DMS153 (cell line): ENCODE measurements around the gene FAM120A.

ENCODE experiments used
- DNase-seq: peaks from one replicate; lab custom pipeline; 2025; lab: John Stamatoyannopoulos, UW

The FAM120A gene

GRCh38 chr9:93557366-93558137 lies 106.1 kb downstream of the FAM120A start:
- no peak for DNase-seq

GRCh38 chr9:93558503-93558902 lies 107.0 kb downstream of the FAM120A start:
- DNase-seq, result no peak

GRCh38 chr9:93560991-93561390 lies 109.5 kb downstream of the FAM120A start:
- no peak for DNase-seq

GRCh38 chr9:93562157-93562556 lies 110.7 kb downstream of the FAM120A start:
- no peak for DNase-seq

GRCh38 chr9:93565089-93565488 lies 113.6 kb downstream of the FAM120A start:
- no peak for DNase-seq

- DNase-seq, result peak; percentile 92
Measured at GRCh38 chr9:93566408-93567270, 115.2 kb downstream of the FAM120A start.

- peak; percentile 16 for DNase-seq
Measured at GRCh38 chr9:93567271-93567959, 115.9 kb downstream of the FAM120A start.

- DNase-seq, result no peak
Measured at GRCh38 chr9:93568169-93568568, 116.7 kb downstream of the FAM120A start.

- DNase-seq, result no peak
Measured at GRCh38 chr9:93569621-93570174, 118.2 kb downstream of the FAM120A start.

- no peak for DNase-seq
Measured at GRCh38 chr9:93572221-93572620, 120.7 kb downstream of the FAM120A start.

- no peak for DNase-seq
Measured at GRCh38 chr9:93572636-93573515, 121.4 kb downstream of the FAM120A start.

GRCh38 chr9:93573516-93573828 lies 122.0 kb downstream of the FAM120A start:
- DNase-seq, result no peak

GRCh38 chr9:93574091-93574899 lies 122.8 kb downstream of the FAM120A start:
- no peak for DNase-seq

GRCh38 chr9:93574900-93575795 lies 123.7 kb downstream of the FAM120A start:
- no peak for DNase-seq

GRCh38 chr9:93575796-93576257 lies 124.3 kb downstream of the FAM120A start:
- DNase-seq, result no peak

- DNase-seq, result no peak
Measured at GRCh38 chr9:93576258-93577077, 125.0 kb downstream of the FAM120A start, which contains the start of gene PHF2. Gene PHF2, plus strand, starts transcription at chr9:93576584. Its CDS starts 190 bp downstream, at chr9:93576774.

GRCh38 chr9:93577078-93577974 lies 125.8 kb downstream of the FAM120A start:
- no peak for DNase-seq
